ENCODE results near the gene PDAP1. TPM values are rescaled to one million over a fixed set of nuclear protein-coding genes. Genes with fewer than 3 reads are reported as not detected.

PDAP1 gene
- total RNA-seq: 32.0 and 49.9 TPM in 2 replicates

GRCh38 chr7:99408379-99409191 lies at the start of gene PDAP1, which contains the start of gene BUD31:
Gene PDAP1 (minus strand): TSS chr7:99408597. CDS start chr7:99408548, 49 bp downstream.
Gene BUD31 (plus strand): TSS chr7:99408969. CDS start chr7:99411093, 2,124 bp downstream.

GRCh38 chr7:99438573-99439480 lies 30.4 kb upstream of the PDAP1 start, which contains the start of the genes CPSF4 and PTCD1:
Gene CPSF4 (plus strand): TSS chr7:99438943. CDS start chr7:99439083, 140 bp downstream.
Gene PTCD1 (minus strand): TSS chr7:99438798. CDS start chr7:99435242, 3,556 bp downstream.

DNA sequence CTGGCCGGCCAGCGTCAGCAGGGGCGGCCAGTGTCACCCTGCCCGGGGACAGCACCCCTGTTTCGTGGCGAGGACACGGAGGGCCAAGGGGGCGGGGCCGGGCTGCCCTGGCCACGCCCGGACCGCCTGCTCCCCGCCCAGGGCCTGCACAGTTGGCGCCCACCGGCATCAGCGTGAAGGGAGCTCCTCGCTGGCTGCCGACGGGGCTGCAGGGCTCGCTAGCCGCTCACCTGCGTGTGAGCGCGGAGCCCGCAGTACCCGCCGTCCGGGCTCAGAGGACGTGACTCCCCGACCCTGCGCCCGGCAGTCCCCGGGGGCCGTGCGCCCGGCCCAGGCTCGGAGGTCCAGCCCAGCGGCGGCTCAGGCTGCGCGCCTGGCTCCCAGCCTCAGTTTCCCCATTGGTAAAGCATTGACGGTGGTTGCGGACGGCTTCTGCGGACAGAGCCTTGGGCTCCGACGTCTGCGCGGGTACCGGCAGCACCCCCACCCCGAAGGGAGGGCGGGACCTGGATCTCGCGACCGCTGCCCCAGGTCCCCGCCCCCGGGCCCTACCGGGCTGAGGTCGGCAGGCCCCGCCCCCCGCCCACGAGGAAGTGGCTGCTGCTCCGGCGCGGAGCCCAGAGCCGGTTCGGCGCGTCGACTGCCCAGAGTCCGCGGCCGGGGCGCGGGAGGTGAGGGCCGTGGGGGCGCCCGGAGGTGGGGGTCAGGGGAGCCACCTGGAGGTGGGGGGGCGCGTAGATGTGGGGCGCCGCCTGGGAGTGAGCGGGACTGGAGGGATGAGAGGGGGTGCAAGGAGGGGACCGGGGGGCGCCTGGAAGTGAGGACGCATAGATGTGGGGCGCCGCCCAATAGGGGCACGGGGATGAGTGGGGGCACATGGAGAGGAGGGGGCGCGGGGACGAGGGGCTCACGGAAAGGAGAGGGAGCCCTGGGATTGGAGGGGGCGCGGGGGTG lies 34.0 kb downstream of the PDAP1 start, which contains the start of gene ARPC1B:
Gene ARPC1B (plus strand): TSS at position 620 of the 954 bp plus-strand sequence. CDS start 10,985 bp downstream, outside the sequence.

Other genes starting within 250 kb of the PDAP1 start
- gene KPNA7, start 200.5 kb downstream of the PDAP1 start, total RNA-seq: 0.72 and 2.1 TPM in 2 replicates
- under 0.01 and 1.2 TPM in 2 replicates for gene MYH16, start 135.8 kb downstream of the PDAP1 start, total RNA-seq
- gene ARPC1A, start 82.7 kb downstream of the PDAP1 start, total RNA-seq: 271 and 291 TPM in 2 replicates
- 356 and 357 TPM in 2 replicates for gene ARPC1B, start 33.9 kb downstream of the PDAP1 start, total RNA-seq
- gene BUD31, start 372 bp upstream of the PDAP1 start, total RNA-seq: 108 and 127 TPM in 2 replicates
- gene PTCD1, start 30.2 kb upstream of the PDAP1 start, total RNA-seq: 8.0 and 13.4 TPM in 2 replicates
- 36.1 and 41.8 TPM in 2 replicates for gene CPSF4, start 30.3 kb upstream of the PDAP1 start, total RNA-seq
- 391 and 494 TPM in 2 replicates for gene ATP5MF, start 57.6 kb upstream of the PDAP1 start, total RNA-seq
- gene ZNF789, start 64.3 kb upstream of the PDAP1 start, total RNA-seq: 2.6 and 2.7 TPM in 2 replicates
- gene ZNF394, start 91.7 kb upstream of the PDAP1 start, total RNA-seq: 24.1 and 30.1 TPM in 2 replicates
- 7.0 and 7.9 TPM in 2 replicates for gene ZKSCAN5, start 96.1 kb upstream of the PDAP1 start, total RNA-seq
- gene FAM200A, start 143.5 kb upstream of the PDAP1 start, total RNA-seq: 5.8 and 8.7 TPM in 2 replicates
- 30.6 and 52.9 TPM in 2 replicates for gene ZNF655, start 150.0 kb upstream of the PDAP1 start, total RNA-seq
- gene TMEM225B, start 189.7 kb upstream of the PDAP1 start, total RNA-seq: 0.64 and 2.2 TPM in 2 replicates
- gene ZSCAN25, start 208.3 kb upstream of the PDAP1 start, total RNA-seq: 8.2 and 8.3 TPM in 2 replicates

All from tracheal epithelial cell (primary cell).